ENCODE results near the gene LHFPL2.

Gene LHFPL2

GRCh38 chr5:78592735-78593386 lies 55.7 kb downstream of the LHFPL2 start:
- no peak for TF ChIP-seq GATA2 (IDR thresholded peaks at IDR 0.05; ENCODE audit: low read depth, low read length)
- no peak for TF ChIP-seq GATA3 (IDR thresholded peaks at IDR 0.05; ENCODE audit: low read depth, low read length)

- TF ChIP-seq GATA3 (IDR thresholded peaks at IDR 0.05; ENCODE audit: low read depth, low read length) (no peak), GATA2 (IDR thresholded peaks at IDR 0.05; ENCODE audit: low read depth, low read length) (no peak)
These were observed 56.4 kb downstream of the LHFPL2 start for GRCh38 chr5:78591972-78592700.

- TF ChIP-seq GATA2 (IDR thresholded peaks at IDR 0.05; ENCODE audit: low read depth, low read length) (no peak), GATA3 (IDR thresholded peaks at IDR 0.05; ENCODE audit: low read depth, low read length) (no peak)
These were observed 57.4 kb downstream of the LHFPL2 start for GRCh38 chr5:78591138-78591612.

DNA sequence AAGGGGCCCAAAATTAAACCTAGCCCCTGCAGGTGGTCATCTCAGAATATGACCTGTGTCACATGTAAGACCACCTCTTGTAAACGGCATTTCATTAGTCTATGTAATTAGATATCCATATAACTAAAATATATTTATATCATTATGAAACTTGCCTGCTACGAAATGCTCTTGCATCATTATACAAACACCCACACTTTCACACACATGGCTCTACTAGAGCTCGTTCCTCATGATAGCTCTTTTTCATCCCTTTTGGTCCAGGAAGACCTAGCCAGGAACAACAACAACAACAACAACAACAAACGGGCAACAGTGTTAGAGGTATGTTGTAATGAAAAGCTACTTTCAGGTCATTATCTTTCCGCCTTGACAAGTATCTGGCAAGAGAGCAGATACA lies 58.6 kb downstream of the LHFPL2 start:
- no peak for TF ChIP-seq GATA2 (IDR thresholded peaks at IDR 0.05; ENCODE audit: low read depth, low read length)
- no peak for TF ChIP-seq GATA3 (IDR thresholded peaks at IDR 0.05; ENCODE audit: low read depth, low read length)

DNA sequence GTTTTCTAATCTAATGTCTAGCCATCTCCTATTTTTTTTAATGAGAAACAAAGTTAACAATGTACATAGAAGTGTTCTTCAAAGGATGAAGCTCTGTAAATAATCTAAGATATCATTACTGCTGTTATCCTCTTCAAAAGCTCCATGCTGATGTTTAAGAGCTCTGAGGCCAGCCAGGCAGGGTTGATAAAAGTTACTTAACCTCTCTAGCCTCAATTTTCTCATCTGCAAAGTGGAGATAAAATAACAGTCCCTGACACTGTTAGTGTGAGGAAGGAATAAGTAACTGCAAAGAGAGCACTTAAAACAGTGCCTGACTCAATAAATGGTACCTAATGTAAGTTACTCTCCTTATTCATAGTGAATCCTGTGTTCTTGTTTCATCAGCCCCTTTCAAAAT lies 60.1 kb downstream of the LHFPL2 start:
- no peak for TF ChIP-seq GATA3 (IDR thresholded peaks at IDR 0.05; ENCODE audit: low read depth, low read length)
- TF ChIP-seq GATA2 (IDR thresholded peaks at IDR 0.05; ENCODE audit: low read depth, low read length): no peak

DNA sequence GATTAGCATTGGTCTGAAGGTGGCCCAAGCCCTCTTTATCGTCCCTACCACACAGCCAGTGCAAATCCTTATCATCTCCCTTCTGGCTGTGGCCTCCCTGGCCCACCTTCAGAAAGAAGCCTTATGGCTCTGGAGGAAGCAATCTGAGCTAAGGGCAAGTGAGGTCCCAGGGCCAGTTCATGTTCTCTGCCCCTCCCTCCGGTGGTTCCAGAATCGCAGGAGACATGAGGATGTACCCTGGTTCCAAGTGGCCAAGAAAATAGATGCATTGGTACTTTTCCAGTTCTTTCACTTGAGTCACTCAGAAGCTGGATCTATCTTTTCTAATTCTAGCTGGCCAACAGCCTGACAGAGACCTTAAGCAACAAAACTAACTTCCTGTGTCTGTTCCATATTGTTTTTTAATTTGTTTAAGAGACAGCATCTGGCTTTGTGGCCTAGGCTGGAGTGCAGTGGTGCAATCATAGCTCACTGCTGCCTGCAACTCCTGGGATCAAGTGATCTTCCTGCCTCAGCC lies 60.7 kb downstream of the LHFPL2 start:
- TF ChIP-seq GATA3 (IDR thresholded peaks at IDR 0.05; ENCODE audit: low read depth, low read length) (no peak), GATA2 (IDR thresholded peaks at IDR 0.05; ENCODE audit: low read depth, low read length) (no peak)

DNA sequence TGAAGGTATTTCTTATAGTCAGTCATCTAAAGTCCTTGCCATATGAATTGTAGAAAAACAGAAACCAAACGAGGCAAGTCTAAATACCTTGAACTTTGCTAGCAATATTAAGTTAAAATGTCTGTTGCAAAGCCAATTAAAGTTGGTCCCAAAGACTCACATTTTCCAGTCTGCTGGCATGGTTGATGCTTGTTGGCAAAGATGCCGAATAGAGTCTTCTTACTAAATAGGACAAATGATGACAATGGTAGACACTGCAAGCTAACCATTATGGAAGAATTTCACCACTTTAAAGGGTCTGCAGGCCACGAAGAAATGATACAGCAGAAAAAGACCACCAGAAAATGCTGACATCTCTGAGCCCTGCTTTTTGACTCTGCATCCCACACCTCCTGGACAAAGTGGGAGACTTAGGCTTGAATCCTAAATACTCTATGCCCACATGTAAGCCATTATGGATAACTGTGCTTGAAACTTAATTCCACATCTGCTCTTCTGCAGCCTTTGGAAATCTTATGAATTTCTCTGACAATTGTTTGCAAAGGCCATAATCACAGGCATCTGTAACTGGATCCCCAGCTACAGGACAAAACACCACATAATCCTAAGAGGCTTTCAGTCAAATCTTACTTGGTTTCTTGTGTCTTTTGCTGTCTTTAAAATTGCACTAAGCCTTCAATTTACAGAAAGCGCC lies 61.3 kb downstream of the LHFPL2 start:
- TF ChIP-seq GATA3 (IDR thresholded peaks at IDR 0.05; ENCODE audit: low read depth, low read length): no peak
- no peak for TF ChIP-seq GATA2 (IDR thresholded peaks at IDR 0.05; ENCODE audit: low read depth, low read length)

GRCh38 chr5:78586251-78586650 lies 62.3 kb downstream of the LHFPL2 start:
- TF ChIP-seq GATA3 (IDR thresholded peaks at IDR 0.05; ENCODE audit: low read depth, low read length) (no peak), GATA2 (IDR thresholded peaks at IDR 0.05; ENCODE audit: low read depth, low read length) (no peak)

DNA sequence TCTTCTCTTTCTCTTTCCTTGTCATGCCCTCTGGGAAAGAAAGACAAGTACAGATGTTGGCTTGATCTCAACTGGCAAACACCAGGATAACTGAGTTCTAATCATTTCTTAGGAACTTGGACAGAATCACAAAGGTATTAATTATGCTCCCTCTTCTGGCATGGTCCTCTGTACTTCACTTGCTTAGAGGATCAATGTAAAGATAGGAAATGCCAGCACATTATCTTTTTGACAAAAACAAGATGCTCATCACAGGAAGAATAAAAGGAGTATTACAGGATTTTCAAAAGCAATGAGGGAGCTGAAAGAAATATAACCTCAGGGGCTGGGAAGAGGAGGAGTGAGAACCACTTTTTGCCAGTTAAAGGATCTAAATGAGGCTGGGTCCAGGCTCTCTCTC lies 70.6 kb downstream of the LHFPL2 start:
- no peak for TF ChIP-seq GATA2 (IDR thresholded peaks at IDR 0.05; ENCODE audit: low read depth, low read length)
- TF ChIP-seq GATA3 (IDR thresholded peaks at IDR 0.05; ENCODE audit: low read depth, low read length): no peak

DNA sequence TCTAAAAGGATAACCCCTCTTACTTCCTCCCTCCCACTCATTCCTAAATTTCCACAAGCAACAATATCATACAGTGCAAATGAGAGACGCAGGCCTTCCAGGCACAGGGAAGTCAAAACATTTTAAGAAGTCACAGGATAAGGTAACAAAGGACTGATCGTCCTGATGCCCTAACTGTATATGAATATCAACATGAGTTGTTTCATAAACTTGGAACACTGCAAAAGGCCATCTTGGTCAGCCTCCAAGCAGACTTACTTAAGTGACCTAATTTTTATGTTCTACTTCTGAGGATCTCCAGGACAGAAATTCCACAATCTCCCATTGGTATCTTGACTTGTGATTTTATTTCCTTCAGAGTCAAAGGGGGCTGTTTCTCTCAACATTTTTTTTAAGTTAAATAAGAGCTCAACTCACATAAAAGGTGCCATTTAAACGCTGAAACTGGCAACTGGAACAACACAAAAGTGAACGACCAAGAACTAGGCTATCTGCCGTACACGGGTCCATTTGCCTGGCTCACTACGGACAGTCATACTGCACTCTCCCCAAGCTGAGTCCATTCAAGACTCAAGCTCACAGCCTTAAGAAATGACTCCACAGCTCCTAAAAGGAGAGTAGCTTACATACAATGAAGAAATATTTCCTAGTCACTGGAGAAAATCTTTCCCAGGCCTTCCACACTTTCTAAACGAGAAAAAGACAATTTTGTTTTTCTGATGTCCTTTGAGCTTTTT lies 71.3 kb downstream of the LHFPL2 start:
- no peak for TF ChIP-seq GATA2 (IDR thresholded peaks at IDR 0.05; ENCODE audit: low read depth, low read length)
- TF ChIP-seq GATA3 (IDR thresholded peaks at IDR 0.05; ENCODE audit: low read depth, low read length): no peak

GRCh38 chr5:78576376-78576775 lies 72.2 kb downstream of the LHFPL2 start:
- no peak for TF ChIP-seq GATA2 (IDR thresholded peaks at IDR 0.05; ENCODE audit: low read depth, low read length)
- no peak for TF ChIP-seq GATA3 (IDR thresholded peaks at IDR 0.05; ENCODE audit: low read depth, low read length)

DNA sequence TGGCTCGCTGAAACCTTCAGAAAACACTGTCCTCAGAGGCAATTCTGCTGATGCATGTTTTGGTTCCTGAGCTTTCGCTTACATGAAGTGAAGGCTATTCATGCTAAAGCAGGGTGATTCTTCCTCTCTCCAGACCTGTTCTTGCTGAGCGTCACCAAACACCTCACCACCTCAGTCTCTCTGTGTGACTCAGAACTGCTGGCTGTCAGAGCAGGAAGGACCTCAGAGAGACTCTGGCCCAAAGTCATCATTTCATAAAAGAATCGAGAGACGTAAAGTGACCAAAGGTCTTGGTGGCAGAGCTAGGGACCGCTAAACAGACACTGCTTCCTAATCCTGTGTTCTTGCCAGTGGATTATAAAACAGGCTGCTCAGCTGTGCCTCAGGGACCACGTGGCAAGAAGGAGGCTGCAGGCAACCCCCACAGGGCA lies 73.8 kb downstream of the LHFPL2 start:
- no peak for TF ChIP-seq GATA3 (IDR thresholded peaks at IDR 0.05; ENCODE audit: low read depth, low read length)
- no peak for TF ChIP-seq GATA2 (IDR thresholded peaks at IDR 0.05; ENCODE audit: low read depth, low read length)

DNA sequence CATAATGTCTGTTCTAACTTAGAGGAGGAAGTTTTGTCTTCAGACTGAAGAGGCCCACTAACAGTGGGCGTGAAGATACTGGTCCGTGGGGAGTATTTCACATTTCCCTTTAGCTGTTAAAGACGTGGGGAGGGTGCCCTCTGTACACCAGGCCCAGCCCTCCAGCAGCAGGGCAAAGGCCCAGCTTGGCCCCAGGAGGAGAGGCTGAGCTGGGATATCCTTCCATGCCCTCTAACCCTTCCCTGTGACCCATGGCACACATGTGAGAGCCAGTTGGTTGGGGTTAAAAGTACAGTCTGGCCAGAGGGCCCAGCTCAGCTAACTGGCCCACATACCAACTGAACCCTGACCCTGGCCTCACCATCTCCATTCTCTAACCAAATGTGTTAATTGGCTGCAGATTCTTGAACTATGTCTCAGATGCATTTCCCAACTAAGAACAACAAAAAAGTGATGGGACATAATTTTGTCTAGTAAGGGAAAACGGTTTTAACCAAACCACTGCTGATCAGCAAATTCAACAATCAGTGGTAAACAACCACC lies 74.4 kb downstream of the LHFPL2 start:
- TF ChIP-seq GATA3 (IDR thresholded peaks at IDR 0.05; ENCODE audit: low read depth, low read length): no peak
- TF ChIP-seq GATA2 (IDR thresholded peaks at IDR 0.05; ENCODE audit: low read depth, low read length): no peak

All from SH-SY5Y (cell line).